GM19468 (cell line): Measurements from ENCODE around the gene SEPTIN11.
"Not testable (repeated sequence)": the region's sequence is repeated elsewhere in the genome, so short reads cannot be mapped to it uniquely, and the experiment has no call there.

Experiments
- ATAC-seq: cut with Tn5 transposase; IDR thresholded peaks from one replicate; pipeline ENCODE4 v1.9.1; 2021; ENCODE audit warnings: mild to moderate bottlenecking, moderate library complexity, moderate number of reproducible peaks; ENCODE audit not compliant: unreplicated experiment; ENCODE audit errors: extremely low read depth

Gene SEPTIN11

DNA sequence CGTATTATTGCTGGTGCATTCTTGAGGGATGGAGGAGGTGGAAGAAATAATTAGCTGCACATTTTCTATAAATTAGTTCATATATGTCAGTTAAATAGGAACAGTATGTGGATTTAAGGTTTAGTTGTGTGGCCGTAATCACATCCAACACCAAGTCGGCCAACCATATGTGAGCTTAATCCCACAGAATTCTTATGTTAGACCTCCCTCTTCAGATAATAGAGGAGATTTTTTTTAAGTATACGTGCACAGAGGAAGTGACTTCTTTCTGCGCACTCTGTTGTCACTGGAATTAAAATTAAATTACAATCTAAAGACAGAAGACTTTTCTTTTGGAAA is 2.1 kb downstream of the SEPTIN11 start:
- ATAC-seq: no peak

DNA sequence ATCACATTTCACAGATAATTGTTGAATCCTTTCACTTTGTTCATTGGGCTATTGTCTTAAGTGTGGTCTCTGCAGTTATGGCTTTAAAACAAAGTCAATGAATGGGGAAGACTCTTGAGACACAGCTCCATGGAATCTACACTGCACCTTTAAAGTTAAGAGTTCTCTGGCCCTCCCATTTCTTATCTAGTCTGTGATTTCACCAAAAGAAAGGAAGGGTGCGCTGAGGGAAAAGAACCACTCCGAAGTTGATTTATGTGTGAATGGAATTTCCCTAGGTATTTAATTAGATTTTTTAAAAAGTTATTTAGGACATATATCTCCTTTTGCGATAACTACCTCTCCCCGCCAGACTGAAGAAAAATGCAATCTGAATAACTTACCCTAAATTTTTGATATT is 2.5 kb downstream of the SEPTIN11 start:
- no peak for ATAC-seq

DNA sequence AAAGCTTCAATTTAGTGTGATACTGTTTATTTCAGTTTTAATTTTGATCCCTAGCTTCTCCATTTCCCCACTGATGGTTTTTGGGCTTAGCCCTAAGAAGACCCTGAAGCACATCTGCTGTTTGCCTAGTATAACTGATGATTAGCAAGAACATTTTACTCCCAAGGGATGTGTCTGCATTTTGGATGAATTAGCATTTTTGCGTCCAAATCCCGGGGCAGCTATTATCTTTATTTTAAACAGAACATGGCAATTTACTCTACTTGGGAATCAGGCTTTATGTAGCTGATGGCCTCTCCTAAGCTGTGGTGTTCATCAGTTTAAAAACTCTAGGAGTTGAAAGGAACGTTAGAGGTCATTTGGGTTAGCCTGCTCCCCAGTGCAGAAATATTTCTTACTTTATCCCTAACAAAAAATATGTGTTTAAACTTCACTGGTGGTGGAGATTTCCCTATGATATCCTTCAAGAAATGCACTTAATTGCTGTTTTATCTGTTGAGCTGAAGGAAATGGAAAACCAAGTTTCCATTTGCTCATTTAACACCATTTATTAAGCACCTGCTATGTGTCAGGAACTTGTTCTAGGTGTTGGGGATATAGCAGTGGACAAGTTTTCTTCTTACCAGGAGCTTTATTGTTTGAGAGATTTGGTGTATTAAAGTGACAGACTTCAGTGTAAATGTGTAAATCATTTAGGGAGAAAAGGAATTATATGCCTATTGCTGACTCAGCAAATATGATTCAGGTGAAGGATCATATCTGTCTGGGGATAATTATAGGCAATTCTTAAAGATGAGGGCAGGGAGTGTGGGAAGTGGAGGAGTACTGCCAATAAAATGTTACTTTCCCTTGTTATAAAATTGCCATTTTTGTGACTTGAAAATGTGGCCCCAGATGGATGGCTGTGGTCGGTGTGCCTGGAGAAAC is 3.4 kb downstream of the SEPTIN11 start:
- no peak for ATAC-seq

DNA sequence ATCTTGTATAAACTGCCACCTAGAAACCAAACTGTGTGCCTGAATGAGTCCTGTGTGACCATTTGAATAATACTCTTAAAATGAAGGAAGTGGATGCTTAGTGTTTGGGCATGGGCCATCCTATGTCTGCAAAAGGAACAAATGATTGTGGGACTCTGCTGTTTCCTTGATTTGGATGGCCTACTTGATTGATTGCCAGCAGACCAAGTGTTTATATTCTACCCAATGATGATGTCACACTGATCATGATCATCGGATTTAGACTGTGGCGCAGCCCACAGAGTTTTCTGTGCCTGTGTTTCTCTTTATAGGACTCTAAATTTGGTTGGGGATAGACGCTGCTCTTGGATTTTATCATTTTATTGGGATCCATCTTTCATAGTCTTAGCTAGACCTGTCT is 4.4 kb downstream of the SEPTIN11 start:
- ATAC-seq: no peak

- ATAC-seq: no peak
Measured at GRCh38 chr4:76954489-76954888, 4.9 kb downstream of the SEPTIN11 start.

DNA sequence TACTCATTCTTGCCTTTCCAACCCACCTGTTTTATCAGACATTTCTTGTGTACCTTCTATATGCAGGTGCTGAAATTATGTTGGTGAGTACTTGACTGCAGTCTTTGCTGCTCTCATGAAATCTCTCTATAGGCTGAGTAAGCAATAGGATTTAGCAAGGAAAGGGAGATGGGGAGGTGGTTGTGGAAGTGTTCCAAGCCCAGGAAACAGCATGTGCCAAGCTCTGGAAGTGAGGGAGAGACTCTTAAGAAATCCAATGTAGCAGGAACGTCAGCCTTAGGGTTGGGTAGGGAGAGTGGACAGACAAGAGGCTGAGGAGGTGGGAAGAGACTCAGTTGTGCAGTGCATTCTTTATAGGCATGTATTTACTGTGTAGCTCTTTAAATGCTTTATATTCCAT is 5.6 kb downstream of the SEPTIN11 start:
- no peak for ATAC-seq

- ATAC-seq: no peak
Measured at GRCh38 chr4:76957004-76957738, 7.6 kb downstream of the SEPTIN11 start.

DNA sequence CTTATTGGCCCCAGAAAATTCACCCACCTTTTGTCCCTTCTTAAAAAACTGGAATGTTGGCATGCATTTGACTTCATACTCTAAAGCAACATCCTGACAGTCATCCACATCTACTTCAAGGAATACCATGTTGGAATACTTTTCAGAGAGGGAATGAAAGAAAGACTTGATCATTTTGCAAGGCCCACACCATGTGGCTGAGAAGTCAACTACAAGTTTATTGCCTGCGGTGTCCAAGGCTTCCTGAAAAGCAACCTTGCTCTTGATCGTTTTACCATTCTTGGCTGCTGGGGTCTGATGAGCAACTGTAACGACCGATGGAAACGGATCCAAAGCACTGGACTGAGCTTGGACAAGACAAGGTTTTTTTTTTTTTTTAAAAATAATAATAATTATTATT is 9.3 kb downstream of the SEPTIN11 start:
- ATAC-seq: no peak

- ATAC-seq: no peak
Measured at GRCh38 chr4:76960014-76960413, 10.5 kb downstream of the SEPTIN11 start.

DNA sequence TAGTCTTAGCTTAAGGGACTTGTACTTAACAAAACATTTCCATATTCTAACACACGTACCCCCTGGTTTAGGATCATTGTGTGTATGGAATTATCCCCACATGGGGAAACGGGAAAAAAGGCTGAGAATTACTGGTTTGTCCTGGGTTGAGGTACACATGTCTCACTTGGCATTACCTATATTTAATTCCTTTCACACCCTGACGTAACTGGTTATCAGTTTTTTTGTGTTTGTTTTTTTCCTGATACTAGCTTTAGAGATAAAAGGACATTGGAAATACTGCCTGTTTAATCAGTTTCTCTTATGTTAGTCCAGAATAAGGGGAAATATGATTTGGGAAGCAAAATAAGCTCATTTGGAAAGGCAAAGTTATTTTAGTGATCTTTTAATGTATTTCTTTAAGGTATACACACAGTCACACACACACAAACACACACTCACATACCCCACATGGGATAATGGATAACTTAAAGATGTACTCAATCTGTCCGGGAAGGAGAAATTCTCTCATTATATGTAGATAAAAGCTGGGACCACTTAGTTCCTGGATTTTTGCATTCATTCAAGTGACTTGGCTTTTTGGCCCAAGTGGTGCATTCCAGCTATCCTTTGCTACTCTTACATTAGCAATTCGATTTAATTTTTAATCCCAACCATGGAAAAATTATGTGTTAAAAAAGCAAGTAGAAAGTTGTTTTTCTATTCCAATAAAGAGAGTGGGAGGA is 13.0 kb downstream of the SEPTIN11 start:
- no peak for ATAC-seq

DNA sequence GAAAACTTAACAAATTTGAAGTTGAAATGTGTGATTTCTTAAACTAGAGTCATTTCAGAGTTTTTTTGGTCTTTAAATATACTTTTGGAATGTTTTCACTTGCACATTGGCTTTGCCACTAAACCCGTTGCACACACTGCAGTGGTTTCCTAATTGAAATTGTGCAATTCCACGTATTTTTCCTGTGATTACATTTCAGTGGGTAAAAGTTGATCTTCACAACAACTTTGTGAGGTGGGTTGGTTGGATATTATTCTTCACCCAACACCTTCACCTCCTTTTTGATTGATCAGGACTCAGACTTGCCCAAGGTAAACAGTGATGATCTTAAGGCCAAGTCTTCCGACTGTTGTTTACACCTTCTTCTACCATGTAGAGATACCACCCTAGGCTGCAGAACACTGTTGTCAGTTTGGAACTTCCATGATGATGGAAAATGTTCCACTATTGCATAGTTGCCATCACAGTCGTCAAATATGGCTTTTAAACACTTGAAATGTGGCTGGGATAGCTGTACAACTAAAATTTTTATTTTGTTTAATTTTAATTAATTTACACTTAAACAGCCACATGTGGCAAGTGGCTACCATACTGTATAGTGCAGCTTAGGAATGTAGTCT is 13.7 kb downstream of the SEPTIN11 start:
- no peak for ATAC-seq

- not testable (repeated sequence) for ATAC-seq
Measured at GRCh38 chr4:76963927-76964326, 14.4 kb downstream of the SEPTIN11 start.

DNA sequence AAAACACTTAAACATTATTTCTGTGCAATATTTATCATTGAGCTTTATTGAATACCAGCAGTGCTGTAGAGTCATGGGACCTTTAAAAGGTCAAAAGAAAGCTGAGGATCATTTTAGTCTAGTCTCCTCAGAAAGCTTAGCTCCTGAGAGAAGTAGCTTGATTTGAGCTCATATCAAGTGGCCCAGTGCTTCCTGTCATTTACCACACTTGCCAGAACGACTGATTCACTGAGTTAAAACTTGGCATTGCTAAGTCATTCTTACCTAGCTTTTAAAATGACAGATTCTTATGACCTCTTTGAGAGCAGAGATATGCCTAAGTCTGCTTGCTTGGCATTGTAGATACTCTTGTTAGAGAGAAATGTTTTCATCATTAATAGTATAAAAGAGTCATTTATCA is 15.2 kb downstream of the SEPTIN11 start:
- no peak for ATAC-seq

DNA sequence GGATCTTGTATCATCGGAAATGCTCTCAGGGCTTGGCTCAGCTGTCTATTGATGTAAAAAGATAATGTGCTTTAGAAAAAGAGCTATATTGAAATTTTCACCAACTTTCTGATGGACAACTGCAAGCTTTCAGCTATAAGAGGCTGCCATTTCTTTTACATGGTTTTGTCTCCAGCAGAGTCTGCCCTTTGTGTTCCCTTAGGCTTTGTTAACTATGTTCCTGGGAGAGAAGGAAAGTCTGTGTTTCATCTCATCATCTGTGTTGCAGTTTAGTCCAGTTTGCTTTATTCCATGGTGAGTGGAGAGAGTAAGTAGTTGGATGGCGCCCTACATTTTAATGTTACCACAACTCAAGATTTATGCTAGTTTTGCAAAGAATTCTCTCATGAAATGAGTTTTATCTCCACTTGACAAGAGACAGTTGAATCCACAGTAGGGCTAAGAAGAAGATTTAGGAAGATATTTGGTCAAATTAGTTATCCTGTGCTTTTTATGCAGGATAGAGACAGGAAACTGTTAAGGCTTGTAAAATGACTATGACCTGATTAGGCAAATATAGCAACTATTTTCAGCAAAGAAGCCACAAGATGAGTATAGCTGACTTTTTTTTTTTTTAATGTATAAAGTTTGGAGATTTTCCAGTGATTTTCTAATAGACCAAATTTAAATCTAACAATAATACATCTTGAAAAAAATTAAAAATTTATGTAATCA is 16.5 kb downstream of the SEPTIN11 start:
- no peak for ATAC-seq

DNA sequence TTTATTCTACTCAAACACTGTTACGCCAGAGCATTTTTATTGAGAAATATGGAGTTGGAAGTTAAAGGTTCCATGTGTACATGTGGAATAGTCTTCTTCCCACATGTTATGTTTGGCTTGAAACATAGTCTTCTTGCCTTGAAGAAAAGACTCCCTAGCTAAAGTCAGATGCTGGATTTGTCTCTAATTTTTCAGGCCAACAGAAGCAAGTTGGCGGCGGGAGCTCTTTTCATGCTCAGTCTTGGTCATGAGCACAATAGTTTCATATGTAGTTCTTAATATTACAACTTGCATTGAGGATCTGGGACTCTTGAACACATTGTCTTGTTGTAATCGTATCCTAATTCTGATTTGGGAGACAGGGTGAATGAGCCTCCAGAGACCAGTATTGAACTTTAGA is 19.4 kb downstream of the SEPTIN11 start:
- no peak for ATAC-seq

- ATAC-seq: no peak
Measured at GRCh38 chr4:76969495-76969894, 19.9 kb downstream of the SEPTIN11 start.

DNA sequence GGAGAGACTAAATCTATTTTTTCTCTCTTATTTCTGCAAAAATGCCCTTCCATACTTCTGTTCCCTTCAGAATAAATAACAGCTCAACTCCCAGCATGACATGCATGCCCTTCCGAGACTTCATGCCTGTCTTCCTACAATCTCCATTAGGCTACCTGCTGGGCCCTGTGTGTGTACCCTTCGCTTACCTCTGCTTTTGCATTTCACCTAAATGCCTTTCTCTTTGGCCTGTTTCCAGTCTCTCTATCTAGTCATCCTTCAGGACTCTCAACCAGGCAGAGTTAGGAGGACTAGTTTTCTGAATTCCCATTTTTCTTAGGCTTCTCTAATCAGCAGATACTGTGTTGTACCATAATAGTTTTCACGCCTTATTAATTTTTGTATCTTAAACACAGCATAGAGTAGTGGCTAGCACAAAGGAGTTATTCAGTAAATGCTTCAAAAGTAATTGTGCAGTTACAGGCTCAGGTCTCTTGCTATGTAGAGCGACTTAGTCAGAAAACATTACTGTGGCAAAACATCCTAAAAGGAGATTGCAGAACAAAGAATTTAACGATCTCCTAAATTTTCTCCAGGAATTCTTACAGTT is 20.5 kb downstream of the SEPTIN11 start:
- no peak for ATAC-seq

GRCh38 chr4:76972306-76972705 is 22.8 kb downstream of the SEPTIN11 start:
- ATAC-seq: no peak

DNA sequence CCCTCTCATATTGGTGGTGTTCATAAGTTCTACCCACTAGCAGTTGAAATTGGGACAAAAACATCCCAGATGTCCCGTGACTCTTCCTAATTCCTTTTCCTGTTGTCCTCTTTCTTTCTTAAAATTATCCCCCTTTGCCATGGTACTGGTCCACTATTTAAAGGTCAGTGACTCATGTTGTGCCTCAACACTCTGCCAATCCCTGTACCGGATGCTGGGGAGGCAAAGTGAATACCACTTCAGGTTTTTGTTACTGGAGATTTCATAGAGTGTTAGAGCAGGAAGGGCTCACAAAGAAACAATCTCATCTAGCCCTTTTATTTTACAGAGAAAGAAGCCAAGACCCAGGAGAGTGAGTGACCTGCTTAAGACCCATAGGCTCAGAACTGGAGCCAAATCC is 24.6 kb downstream of the SEPTIN11 start:
- ATAC-seq: no peak

DNA sequence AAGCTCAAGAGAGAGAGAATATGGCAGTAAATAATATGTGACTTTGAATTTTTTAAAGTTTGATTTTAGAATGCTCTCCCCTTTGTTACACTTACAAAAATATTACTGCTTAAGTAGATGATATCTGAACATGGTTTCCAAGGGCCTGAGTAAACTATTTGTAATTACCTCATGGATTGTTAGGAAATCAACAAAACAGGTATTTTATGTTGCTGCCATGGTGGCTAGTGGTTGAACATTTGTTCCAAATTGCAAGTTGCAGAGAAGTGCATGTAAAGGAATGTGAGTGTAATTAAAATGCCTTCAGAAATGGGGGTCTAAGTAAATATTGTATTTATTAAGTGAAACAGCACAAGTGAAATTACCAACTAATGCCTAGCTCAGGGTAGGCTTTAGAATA is 27.6 kb downstream of the SEPTIN11 start:
- no peak for ATAC-seq
